Epithelial cell of esophagus (primary cell): ENCODE data around the gene RHBDD1.

Experiments used
- DNase-seq: peaks from one replicate; pipeline ENCODE4 v3.0.0; 2010; ENCODE audit warnings: low read depth
- H3K4me3 ChIP-seq: 2 replicates; pipeline ENCODE4 v1.5.1; 2011; ENCODE audit warnings: mild to moderate bottlenecking, low read length, control low read depth
- CTCF ChIP-seq: IDR thresholded peaks from 2 replicates; pipeline ENCODE4 v1.5.1; 2011; ENCODE audit warnings: low read depth, mild to moderate bottlenecking, low read length, control low read depth, inconsistent platforms; ENCODE audit not compliant: insufficient read depth; ENCODE audit errors: missing control alignments

The RHBDD1 gene

GRCh38 chr2:227004482-227004881 lies 168.6 kb downstream of the RHBDD1 start:
- no peak for DNase-seq
- no peak overlapping the region for H3K4me3 ChIP-seq
- no peak for TF ChIP-seq CTCF

GRCh38 chr2:227006189-227006897 lies 170.5 kb downstream of the RHBDD1 start:
- DNase-seq: no peak
- H3K4me3 ChIP-seq: no peak overlapping the region
- no peak for TF ChIP-seq CTCF

- DNase-seq: no peak
- TF ChIP-seq CTCF: no peak
- H3K4me3 ChIP-seq: no peak overlapping the region
Measured at GRCh38 chr2:227007148-227007547, 171.3 kb downstream of the RHBDD1 start.

GRCh38 chr2:227007940-227008339 lies 172.1 kb downstream of the RHBDD1 start:
- no peak for DNase-seq
- no peak overlapping the region for H3K4me3 ChIP-seq
- TF ChIP-seq CTCF: no peak

- H3K4me3 ChIP-seq: no peak overlapping the region
- TF ChIP-seq CTCF: no peak
- peak; percentile 36 for DNase-seq
Measured at GRCh38 chr2:227010433-227010832, 174.6 kb downstream of the RHBDD1 start.

- H3K4me3 ChIP-seq: no peak overlapping the region
- DNase-seq: no peak
- TF ChIP-seq CTCF: no peak
Measured at GRCh38 chr2:227013330-227013729, 177.5 kb downstream of the RHBDD1 start.

- no peak for TF ChIP-seq CTCF
- H3K4me3 ChIP-seq: no peak overlapping the region
- no peak for DNase-seq
Measured at GRCh38 chr2:227013881-227014280, 178.0 kb downstream of the RHBDD1 start.
